Aorta (tissue), 5 donors: ENCODE results near the gene PPP2R5B. TPM values are rescaled to one million over a fixed set of nuclear protein-coding genes. Genes with fewer than 3 reads are reported as not detected.

Source experiments
- ATAC-seq: fragments of 200-7000 bp; cut with Tn5 transposase; one replicate; pipeline ENCODE4 v1.9.1; 2022; ENCODE audit warnings: moderate library complexity; ENCODE audit not compliant: low FRiP score
- DNase-seq, 2 donors: peaks; one replicate each; pipeline ENCODE4 v3.0.0-alpha.2; 2020
- H3K27ac ChIP-seq, 2 donors: one replicate each; pipeline ENCODE4 v1.5.1; 2013; ENCODE audit warnings: low read length in 2 of 2, mild to moderate bottlenecking in 2 of 2, moderate library complexity in 2 of 2, control low read depth in 1 of 2, inconsistent platforms in 1 of 2, low read depth in 1 of 2
- H3K27me3 ChIP-seq, 2 donors: one replicate each; pipeline ENCODE4 v1.6.1; 2013; ENCODE audit warnings: control low read depth in 1 of 2, low read length in 1 of 2, mild to moderate bottlenecking in 1 of 2, moderate library complexity in 1 of 2; ENCODE audit not compliant: insufficient read depth in 2 of 2, control insufficient read depth in 1 of 2
- H3K36me3 ChIP-seq, 2 donors: one replicate each; pipeline ENCODE4 v1.6.1; 2013; ENCODE audit warnings: control low read depth in 1 of 2, low read length in 1 of 2, mild to moderate bottlenecking in 1 of 2; ENCODE audit not compliant: insufficient read depth in 2 of 2, control insufficient read depth in 1 of 2
- H3K4me1 ChIP-seq, 2 donors: one replicate each; pipeline ENCODE4 v1.6.1; 2013; ENCODE audit warnings: low read length in 2 of 2, control low read depth in 1 of 2, mild to moderate bottlenecking in 1 of 2, moderate library complexity in 1 of 2; ENCODE audit not compliant: insufficient read depth in 2 of 2, control insufficient read depth in 1 of 2
- H3K4me3 ChIP-seq, 2 donors: one replicate each; pipeline ENCODE4 v1.5.1; 2013; ENCODE audit warnings: low read length in 2 of 2, control low read depth in 1 of 2, mild to moderate bottlenecking in 1 of 2
- H3K9me3 ChIP-seq: one replicate; pipeline ENCODE4 v1.6.1; 2013; ENCODE audit warnings: mild to moderate bottlenecking, low read length; ENCODE audit not compliant: control insufficient read depth
- WGBS, 2 donors: extraction: QIAGEN DNeasy Blood & Tissue Kit; methylation state at CpG; one replicate each; pipeline ENCODE4 v1.1.7; 2013; 5-methylcytosine and 5-hydroxymethylcytosine counted together
- intact Hi-C, 2 donors: fragments of 100-400 bp; cut with DNase I; formaldehyde crosslinking; loops; one replicate each; pipeline versions ENCODE4 v1.14.2 to v1.15.0; 2022
- polyA plus RNA-seq, 2 donors: library from polyadenylated mRNA; stranded (reverse); fragments of 200-250 nt; gene quantifications; one replicate each; pipeline ENCODE4 v1.2.3, GENCODE V29; 2013
- total RNA-seq, 2 donors: library from RNA; stranded (reverse); fragmentation: NEBNext Ultra II Directional; extraction: Animal tissue kit (Norgen Biotek cat#: 25700); gene quantifications; one replicate each; pipeline ENCODE4 v1.2.1, GENCODE V29; 2021
- donor health status: healthy with polysubstance abuse.
- donor health status: Bipolar disorder and iron deficiency.
- donor health status: DM: no; HTN: no; CAD: no.
- donor health status: DM: no; HTN: no; CAD: no.
- donor health status: DM: yes; HTN: yes; CAD: no.

PPP2R5B gene
- total and polyA plus RNA-seq, 4 donors: 9.5 to 36.8 (median 30.7) TPM

GRCh38 chr11:64918017-64918416 lies 6.5 kb upstream of the PPP2R5B start:
- no peaks in the 10 kb centered on the region for H3K27me3 ChIP-seq
- WGBS, 2 donors: 1 to 8% methylated on average over 4 of the region's 4 CpGs
- no peaks in the 10 kb centered on the region for H3K4me1 ChIP-seq
- no peaks in the 10 kb centered on the region for H3K9me3 ChIP-seq
- peaks cover 0 to 3% of the 10 kb centered on the region in 2 donors for H3K36me3 ChIP-seq
- no peak for ATAC-seq
- intact Hi-C loops: no loop called here
- H3K27ac ChIP-seq: peak overlapping the region in 1 of 2 donors; percentile 14
- peak overlapping the region; percentile 38 to 48 for H3K4me3 ChIP-seq
- no peak for DNase-seq

- 83 to 84% methylated on average over 8 of the region's 8 CpGs for WGBS, 2 donors
- DNase-seq (no peak), ATAC-seq (no peak)
- Histone ChIP-seq H3K4me1 (no peaks in the 10 kb centered on the region), H3K27me3 (no peaks in the 10 kb centered on the region), H3K27ac (no peak overlapping the region), H3K36me3 (no peaks in the 10 kb centered on the region), H3K4me3 (no peak overlapping the region), H3K9me3 (no peaks in the 10 kb centered on the region)
- intact Hi-C loops: no loop called here
Measured at GRCh38 chr11:64919627-64920026, 4.9 kb upstream of the PPP2R5B start.

- intact Hi-C loops: no loop called here
- DNase-seq: no peak
- Histone ChIP-seq H3K27me3 (no peaks in the 10 kb centered on the region), H3K4me3 (no peak overlapping the region), H3K27ac (no peak overlapping the region), H3K4me1 (no peaks in the 10 kb centered on the region), H3K36me3 (no peaks in the 10 kb centered on the region), H3K9me3 (no peaks in the 10 kb centered on the region)
- 76 to 86% methylated on average over 2 of the region's 2 CpGs for WGBS, 2 donors
- ATAC-seq: no peak
Measured at GRCh38 chr11:64920124-64920523, 4.4 kb upstream of the PPP2R5B start.

- intact Hi-C loops: no loop called here
- H3K4me1 ChIP-seq: no peaks in the 10 kb centered on the region
- no peaks in the 10 kb centered on the region for H3K36me3 ChIP-seq
- no peak overlapping the region for H3K27ac ChIP-seq
- ATAC-seq (no peak), DNase-seq (peak in 1 of 2 donors; percentile 29)
- no peaks in the 10 kb centered on the region for H3K27me3 ChIP-seq
- no peak overlapping the region for H3K4me3 ChIP-seq
- whole genome bisulfite sequencing, 2 donors: 57 to 62% methylated on average over 3 of the region's 3 CpGs
- H3K9me3 ChIP-seq: no peaks in the 10 kb centered on the region
Measured at GRCh38 chr11:64921384-64921783, 3.1 kb upstream of the PPP2R5B start.

- H3K4me3 ChIP-seq: no peak overlapping the region
- no peak overlapping the region for H3K27ac ChIP-seq
- H3K27me3 ChIP-seq: no peaks in the 10 kb centered on the region
- 84 to 88% methylated on average over 11 of the region's 11 CpGs for WGBS, 2 donors
- DNase-seq (peak in 1 of 2 donors; percentile 50), ATAC-seq (no peak)
- no peaks in the 10 kb centered on the region for H3K9me3 ChIP-seq
- intact Hi-C loops: no loop called here
- H3K36me3 ChIP-seq: no peaks in the 10 kb centered on the region
- no peaks in the 10 kb centered on the region for H3K4me1 ChIP-seq
Measured at GRCh38 chr11:64923151-64923661, 1.3 kb upstream of the PPP2R5B start.

- 0% methylated on average over 24 of the region's 24 CpGs for WGBS, 2 donors
- no peaks in the 10 kb centered on the region for H3K27me3 ChIP-seq
- ATAC-seq (no peak), DNase-seq (no peak)
- H3K36me3 ChIP-seq: no peaks in the 10 kb centered on the region
- H3K4me3 ChIP-seq: peak overlapping the region; percentile 58 to 63
- H3K9me3 ChIP-seq: no peaks in the 10 kb centered on the region
- no peaks in the 10 kb centered on the region for H3K4me1 ChIP-seq
- intact Hi-C loops: loop anchor here in 1 of 2 donors (5.0 kb wide), 1 partner anchor 72 kb away; the partner anchor contains the start of gene BATF2
- H3K27ac ChIP-seq: peak overlapping the region in 1 of 2 donors; percentile 7
Measured at GRCh38 chr11:64924910-64925284, 408 bp downstream of the PPP2R5B start.

GRCh38 chr11:64925536-64926436 lies 1.3 kb downstream of the PPP2R5B start:
- peaks cover 0 to 3% of the 10 kb centered on the region in 2 donors for H3K36me3 ChIP-seq
- peak; percentile 51 to 78 for DNase-seq
- no peak for ATAC-seq
- no peaks in the 10 kb centered on the region for H3K27me3 ChIP-seq
- no peak overlapping the region for H3K27ac ChIP-seq
- H3K4me1 ChIP-seq: no peaks in the 10 kb centered on the region
- intact Hi-C loops: loop anchor here in 1 of 2 donors (5.0 kb wide), 1 partner anchor 72 kb away; the partner anchor contains the start of gene BATF2
- no peaks in the 10 kb centered on the region for H3K9me3 ChIP-seq
- peak overlapping the region; percentile 58 to 63 for H3K4me3 ChIP-seq
- WGBS, 2 donors: 49 to 56% methylated on average over 12 to 24 of the region's 24 CpGs

- intact Hi-C loops: loop anchor here in 1 of 2 donors (5.0 kb wide), 1 partner anchor 71 kb away; the partner anchor contains the start of gene BATF2
- Histone ChIP-seq H3K9me3 (no peaks in the 10 kb centered on the region), H3K27me3 (no peaks in the 10 kb centered on the region), H3K36me3 (peaks cover 0 to 3% of the 10 kb centered on the region in 2 donors), H3K4me1 (no peaks in the 10 kb centered on the region), H3K4me3 (no peak overlapping the region), H3K27ac (no peak overlapping the region)
- no peak for ATAC-seq
- peak in 1 of 2 donors; percentile 40 for DNase-seq
- WGBS, 2 donors: 85 to 87% methylated on average over 22 of the region's 22 CpGs
Measured at GRCh38 chr11:64926689-64927088, 2.2 kb downstream of the PPP2R5B start.
